Measurements from ENCODE around the gene NCK2. TPM values are rescaled to one million over a fixed set of nuclear protein-coding genes. Genes with fewer than 3 reads are reported as not detected.

The NCK2 gene
- total and polyA plus RNA-seq, 9 of the 15 experiments (the other 6 are each of a cell fraction or from before 2014, with no cell fraction given), result 0.90 to 27.9 (median 15.9) TPM

DNA sequence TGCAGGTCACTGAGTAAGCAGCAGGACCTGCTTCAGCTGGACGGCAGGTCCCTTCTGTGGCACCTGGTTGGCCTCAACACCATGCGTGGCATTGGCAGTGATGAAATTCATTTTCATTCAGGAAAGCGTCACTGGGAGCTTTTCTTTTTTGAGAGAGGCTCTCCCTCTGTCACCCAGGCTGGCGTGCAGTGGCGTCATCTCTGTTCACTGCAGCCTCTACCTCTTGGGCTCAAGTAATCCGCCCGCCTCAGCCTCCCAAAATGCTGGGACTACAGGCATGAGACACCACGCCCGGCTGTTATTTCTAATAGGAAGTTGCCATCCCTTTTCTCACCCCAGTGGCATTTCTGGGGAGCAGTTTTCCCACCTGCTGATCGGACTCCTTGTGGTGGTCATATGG lies 39.3 kb downstream of the NCK2 start (continued):
- TF ChIP-seq PRDM10 (IDR thresholded peaks at IDR 0.05; ENCODE audit: partially characterized antibody) (no peak), FOXA3 (CRISPR knock-in tag; conservative IDR thresholded peaks at IDR 0.05 in 1 of 2, IDR thresholded peaks at IDR 0.05 in 1 of 2) (no peak), POLR2G (IDR thresholded peaks at IDR 0.05; ENCODE audit: low read depth, low read length) (no peak), ZBTB33 (CRISPR knock-in tag; IDR thresholded peaks at IDR 0.05) (no peak), MCM7 (IDR thresholded peaks at IDR 0.05) (no peak), BCLAF1 (IDR thresholded peaks at IDR 0.05; ENCODE audit: borderline replicate concordance in 1 of 2, control insufficient read depth in 1 of 2, low read depth in 2 of 2, low read length in 1 of 2) (no peak), ZNF197 (CRISPR knock-in tag; IDR thresholded peaks at IDR 0.05; ENCODE audit: low read depth) (no peak)
- TF ChIP-seq, protein P1, sequence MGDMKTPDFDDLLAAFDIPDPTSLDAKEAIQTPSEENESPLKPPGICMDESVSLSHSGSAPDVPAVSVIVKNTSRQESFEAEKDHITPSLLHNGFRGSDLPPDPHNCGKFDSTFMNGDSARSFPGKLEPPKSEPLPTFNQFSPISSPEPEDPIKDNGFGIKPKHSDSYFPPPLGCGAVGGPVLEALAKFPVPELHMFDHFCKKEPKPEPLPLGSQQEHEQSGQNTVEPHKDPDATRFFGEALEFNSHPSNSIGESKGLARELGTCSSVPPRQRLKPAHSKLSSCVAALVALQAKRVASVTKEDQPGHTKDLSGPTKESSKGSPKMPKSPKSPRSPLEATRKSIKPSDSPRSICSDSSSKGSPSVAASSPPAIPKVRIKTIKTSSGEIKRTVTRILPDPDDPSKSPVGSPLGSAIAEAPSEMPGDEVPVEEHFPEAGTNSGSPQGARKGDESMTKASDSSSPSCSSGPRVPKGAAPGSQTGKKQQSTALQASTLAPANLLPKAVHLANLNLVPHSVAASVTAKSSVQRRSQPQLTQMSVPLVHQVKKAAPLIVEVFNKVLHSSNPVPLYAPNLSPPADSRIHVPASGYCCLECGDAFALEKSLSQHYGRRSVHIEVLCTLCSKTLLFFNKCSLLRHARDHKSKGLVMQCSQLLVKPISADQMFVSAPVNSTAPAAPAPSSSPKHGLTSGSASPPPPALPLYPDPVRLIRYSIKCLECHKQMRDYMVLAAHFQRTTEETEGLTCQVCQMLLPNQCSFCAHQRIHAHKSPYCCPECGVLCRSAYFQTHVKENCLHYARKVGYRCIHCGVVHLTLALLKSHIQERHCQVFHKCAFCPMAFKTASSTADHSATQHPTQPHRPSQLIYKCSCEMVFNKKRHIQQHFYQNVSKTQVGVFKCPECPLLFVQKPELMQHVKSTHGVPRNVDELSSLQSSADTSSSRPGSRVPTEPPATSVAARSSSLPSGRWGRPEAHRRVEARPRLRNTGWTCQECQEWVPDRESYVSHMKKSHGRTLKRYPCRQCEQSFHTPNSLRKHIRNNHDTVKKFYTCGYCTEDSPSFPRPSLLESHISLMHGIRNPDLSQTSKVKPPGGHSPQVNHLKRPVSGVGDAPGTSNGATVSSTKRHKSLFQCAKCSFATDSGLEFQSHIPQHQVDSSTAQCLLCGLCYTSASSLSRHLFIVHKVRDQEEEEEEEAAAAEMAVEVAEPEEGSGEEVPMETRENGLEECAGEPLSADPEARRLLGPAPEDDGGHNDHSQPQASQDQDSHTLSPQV (IDR thresholded peaks at IDR 0.05), result no peak

Measured in K562 (cell line).